HG03103 (cell line): ENCODE data around the gene C10orf105.

Experiments used
- ATAC-seq: cut with Tn5 transposase; IDR thresholded peaks from one replicate; pipeline ENCODE4 v1.9.1; 2021; ENCODE audit warnings: low read depth; ENCODE audit not compliant: unreplicated experiment

Gene C10orf105

GRCh38 chr10:71718165-71718698, 1.3 kb downstream of the C10orf105 start:
- no peak for ATAC-seq

- no peak for ATAC-seq
Observed at GRCh38 chr10:71717551-71717951, 2.0 kb downstream of the C10orf105 start.

DNA sequence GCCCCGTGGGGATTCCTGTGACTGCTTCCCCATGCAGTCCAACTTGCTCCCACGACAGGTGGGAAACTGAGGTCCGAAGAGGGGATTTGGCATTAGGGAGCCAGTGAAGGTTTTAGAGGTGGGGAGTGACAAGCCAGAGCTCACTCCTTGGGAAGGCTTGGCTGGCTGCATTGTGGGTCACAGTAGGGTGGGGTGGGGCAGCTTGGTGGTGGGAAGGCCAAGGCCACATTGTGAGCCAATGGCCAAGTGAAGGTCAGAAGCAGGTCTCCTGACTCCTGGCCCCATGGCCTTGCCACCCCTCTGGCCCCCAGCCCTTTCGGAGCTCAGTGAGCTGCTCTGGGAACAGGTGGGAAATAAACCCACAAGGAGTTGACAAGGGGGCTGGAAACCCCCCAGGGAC, 2.5 kb downstream of the C10orf105 start:
- no peak for ATAC-seq

DNA sequence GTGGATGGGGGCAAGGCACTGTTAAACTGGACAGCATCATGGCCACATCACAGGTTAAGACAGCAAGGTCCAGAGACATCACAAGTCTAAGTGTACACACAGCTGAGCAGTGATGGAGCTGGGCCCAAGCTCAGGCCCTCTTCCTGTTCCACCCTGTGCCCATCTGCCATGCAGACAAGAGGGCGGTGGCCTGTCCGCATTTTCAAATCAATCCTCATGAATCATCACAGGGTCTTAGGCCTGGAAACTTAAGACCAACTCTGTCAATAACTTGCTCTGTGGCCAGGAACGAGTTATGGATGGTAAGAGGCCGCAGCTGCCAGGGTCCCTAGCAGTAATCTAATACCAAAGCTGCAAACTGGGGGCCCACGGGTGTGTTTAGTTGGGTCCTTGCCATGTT, 3.2 kb downstream of the C10orf105 start:
- ATAC-seq, result no peak

GRCh38 chr10:71715860-71716259, 3.7 kb downstream of the C10orf105 start:
- ATAC-seq, result no peak

GRCh38 chr10:71715026-71715425, 4.6 kb downstream of the C10orf105 start:
- ATAC-seq, result no peak

- no peak for ATAC-seq
Observed at GRCh38 chr10:71714592-71714991, 5.0 kb downstream of the C10orf105 start.

- ATAC-seq, result no peak
Observed at GRCh38 chr10:71714031-71714410, 5.6 kb downstream of the C10orf105 start.

DNA sequence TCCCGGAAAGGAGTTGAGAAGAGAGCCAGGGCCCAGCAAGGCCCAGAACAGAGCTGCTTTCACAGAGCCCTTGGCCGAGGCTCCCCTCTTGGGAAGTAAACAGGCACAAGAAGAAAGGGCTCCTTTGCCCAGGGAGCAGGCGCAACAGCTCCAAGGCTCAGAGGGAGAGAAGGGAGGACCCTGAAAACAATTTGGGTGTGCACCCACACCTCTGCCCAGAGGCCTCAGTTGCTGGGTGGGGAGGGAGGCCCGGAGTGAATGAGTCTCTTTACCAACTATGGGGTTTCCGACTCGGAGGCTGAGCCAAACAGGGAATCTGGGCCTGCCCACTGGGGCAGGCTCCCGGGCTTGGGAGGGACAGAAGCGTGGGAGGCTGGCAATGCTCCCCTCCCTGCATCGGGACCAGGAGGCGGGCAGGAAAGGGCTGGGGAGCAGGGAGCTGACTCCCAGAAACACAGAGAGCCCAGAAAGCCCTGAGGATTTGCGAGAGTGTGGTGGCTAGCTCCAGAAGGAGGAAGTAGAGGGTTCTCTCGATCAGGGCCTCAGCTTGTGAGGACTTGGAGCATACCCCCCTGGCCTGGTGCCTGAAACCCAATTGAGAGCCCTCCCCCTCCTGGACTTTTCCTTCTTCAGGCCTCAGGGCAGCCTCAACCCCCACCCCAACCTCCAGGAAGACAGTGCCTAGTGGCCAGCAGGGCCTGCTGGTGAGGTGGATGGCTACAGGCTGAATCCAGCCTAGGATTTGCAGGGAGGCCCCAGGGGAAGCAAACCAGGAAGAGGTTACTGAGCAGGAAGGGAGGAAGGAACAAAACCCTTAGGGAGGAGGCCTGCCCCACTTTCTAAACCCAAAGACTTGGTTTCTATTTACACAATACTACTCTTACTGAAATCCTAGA, 6.2 kb downstream of the C10orf105 start:
- no peak for ATAC-seq

- no peak for ATAC-seq
Observed at GRCh38 chr10:71712572-71713134, 6.9 kb downstream of the C10orf105 start.

- no peak for ATAC-seq
Observed at GRCh38 chr10:71712170-71712569, 7.4 kb downstream of the C10orf105 start.

DNA sequence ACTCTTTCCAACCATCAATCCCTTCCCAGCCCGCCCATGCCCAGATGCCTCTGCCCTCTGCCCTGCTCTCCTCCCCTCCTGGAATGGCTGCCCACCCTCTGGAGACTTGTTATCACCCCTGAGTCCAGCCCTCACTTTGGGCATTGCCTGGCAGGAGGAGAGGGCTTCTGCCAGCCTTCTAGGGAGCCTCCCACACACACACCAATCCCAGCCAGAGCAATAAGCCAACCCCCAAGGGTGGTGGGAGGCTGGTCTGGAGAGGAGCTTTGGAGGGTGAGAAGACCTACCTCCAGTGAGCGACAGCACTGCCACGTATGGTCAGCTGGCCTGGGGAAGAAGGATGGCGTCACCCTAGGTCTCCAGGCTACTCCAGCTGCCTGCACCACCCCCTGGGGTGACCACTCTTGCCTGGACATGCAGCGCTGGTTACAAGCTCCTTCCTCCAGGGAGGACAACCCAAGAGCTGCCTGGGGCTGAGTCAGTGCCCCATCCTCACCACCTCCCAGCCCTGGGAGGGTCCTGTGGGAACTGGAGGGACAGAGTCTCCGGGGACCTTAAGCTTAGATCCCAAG, 8.4 kb downstream of the C10orf105 start:
- no peak for ATAC-seq

- no peak for ATAC-seq
Observed at GRCh38 chr10:71710519-71710918, 9.1 kb downstream of the C10orf105 start.

GRCh38 chr10:71708897-71709882, 10.4 kb downstream of the C10orf105 start:
- no peak for ATAC-seq

DNA sequence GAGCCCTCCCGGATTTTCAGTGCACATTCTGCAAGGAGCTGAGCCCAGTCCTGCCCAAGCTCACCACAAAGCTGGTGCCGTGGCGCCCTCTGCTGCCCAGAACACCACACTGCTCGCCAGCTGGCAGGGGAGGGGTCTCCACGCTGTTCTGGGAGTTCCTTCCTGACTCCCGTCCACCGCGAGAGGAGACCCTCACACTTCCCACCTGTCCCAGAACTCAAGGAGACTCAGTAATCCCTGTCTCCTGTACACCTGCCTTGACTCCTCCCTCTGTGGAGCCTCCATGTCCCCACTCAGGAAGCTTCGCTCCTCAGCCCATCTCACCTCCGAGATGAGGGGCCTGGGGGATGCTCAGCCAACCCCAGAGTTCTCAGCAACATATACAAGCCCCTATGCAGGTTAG, 11.3 kb downstream of the C10orf105 start:
- no peak for ATAC-seq

GRCh38 chr10:71707240-71707789, 12.3 kb downstream of the C10orf105 start:
- ATAC-seq, result no peak

- ATAC-seq, result no peak
Observed at GRCh38 chr10:71706216-71707121, 13.1 kb downstream of the C10orf105 start.

GRCh38 chr10:71705582-71705981, 14.0 kb downstream of the C10orf105 start:
- no peak for ATAC-seq

- no peak for ATAC-seq
Observed at GRCh38 chr10:71704816-71705215, 14.8 kb downstream of the C10orf105 start.
